ENCODE results near the gene EXOC1L. TPM values are rescaled to one million over a fixed set of nuclear protein-coding genes. Genes with fewer than 3 reads are reported as not detected.

EXOC1L gene
- polyA plus RNA-seq, 1 donor (not counting 4 experiments of a cell fraction or from before 2014, with no cell fraction given) = not detected

DNA sequence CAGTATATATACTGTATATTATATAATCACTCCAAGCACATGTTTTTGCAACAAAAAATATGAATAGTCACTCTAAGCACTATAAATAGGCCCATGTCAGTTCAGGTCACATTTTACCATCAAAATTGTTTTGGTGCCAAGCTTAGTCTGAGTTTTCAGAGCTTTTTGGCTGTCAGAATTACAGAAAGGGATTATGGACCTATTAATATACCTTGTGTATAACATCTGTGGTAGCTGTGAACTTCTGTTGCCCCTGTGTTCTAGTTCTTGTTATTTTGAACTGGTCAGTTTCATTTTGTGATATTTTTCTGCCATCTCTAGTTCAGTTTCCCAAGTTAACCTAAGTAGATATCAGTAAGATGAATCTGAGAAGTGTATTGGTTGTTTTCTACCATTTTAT lies 56.8 kb downstream of the EXOC1L start:
- Histone ChIP-seq H3K79me2 (ENCODE audit: control insufficient read depth, insufficient read depth, low read length) (no peaks in the 10 kb centered on the region), H3K36me3 (ENCODE audit: control insufficient read depth in 2 of 2, extremely low read depth in 1 of 2, insufficient read depth in 2 of 2, low read length in 2 of 2) (peaks cover 4 to 5% of the 10 kb centered on the region in 2 experiments), H3K9me3 (ENCODE audit: control insufficient read depth, low read depth, low read length) (no peaks in the 10 kb centered on the region), H3K9ac (ENCODE audit: control insufficient read depth, extremely low read depth, insufficient read depth, low read length) (no peak overlapping the region), H3K27me3 (ENCODE audit: control insufficient read depth, extremely low read depth, insufficient read depth, low read length) (no peaks in the 10 kb centered on the region), H3K4me1 (ENCODE audit: control insufficient read depth, extremely low read depth, insufficient read depth, low read length) (no peaks in the 10 kb centered on the region), H3K9me1 (ENCODE audit: control insufficient read depth, extremely low read depth, insufficient read depth, low read length) (no peaks in the 10 kb centered on the region), H3K4me2 (ENCODE audit: control insufficient read depth, extremely low read depth, insufficient read depth, low read depth, low read length) (no peak overlapping the region), H3K4me3 (ENCODE audit: control insufficient read depth in 2 of 3, extremely low read depth in 1 of 3, insufficient read depth in 2 of 3, low read depth in 1 of 3, low read length in 3 of 3) (no peak overlapping the region), H3K27ac (ENCODE audit: control insufficient read depth, insufficient read depth, low read length) (no peak overlapping the region), H2AFZ (ENCODE audit: control insufficient read depth, low read length) (no peak overlapping the region), H4K20me1 (ENCODE audit: control insufficient read depth, extremely low read depth, insufficient read depth, low read length) (no peaks in the 10 kb centered on the region)
- no peak for TF ChIP-seq EZH2 (IDR thresholded peaks at IDR 0.05; ENCODE audit: low read length)
- TF ChIP-seq, protein P1, sequence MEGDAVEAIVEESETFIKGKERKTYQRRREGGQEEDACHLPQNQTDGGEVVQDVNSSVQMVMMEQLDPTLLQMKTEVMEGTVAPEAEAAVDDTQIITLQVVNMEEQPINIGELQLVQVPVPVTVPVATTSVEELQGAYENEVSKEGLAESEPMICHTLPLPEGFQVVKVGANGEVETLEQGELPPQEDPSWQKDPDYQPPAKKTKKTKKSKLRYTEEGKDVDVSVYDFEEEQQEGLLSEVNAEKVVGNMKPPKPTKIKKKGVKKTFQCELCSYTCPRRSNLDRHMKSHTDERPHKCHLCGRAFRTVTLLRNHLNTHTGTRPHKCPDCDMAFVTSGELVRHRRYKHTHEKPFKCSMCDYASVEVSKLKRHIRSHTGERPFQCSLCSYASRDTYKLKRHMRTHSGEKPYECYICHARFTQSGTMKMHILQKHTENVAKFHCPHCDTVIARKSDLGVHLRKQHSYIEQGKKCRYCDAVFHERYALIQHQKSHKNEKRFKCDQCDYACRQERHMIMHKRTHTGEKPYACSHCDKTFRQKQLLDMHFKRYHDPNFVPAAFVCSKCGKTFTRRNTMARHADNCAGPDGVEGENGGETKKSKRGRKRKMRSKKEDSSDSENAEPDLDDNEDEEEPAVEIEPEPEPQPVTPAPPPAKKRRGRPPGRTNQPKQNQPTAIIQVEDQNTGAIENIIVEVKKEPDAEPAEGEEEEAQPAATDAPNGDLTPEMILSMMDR (optimal IDR thresholded peaks at IDR 0.05 in 1 of 3, IDR thresholded peaks at IDR 0.05 in 1 of 3, conservative IDR thresholded peaks at IDR 0.05 in 1 of 3; ENCODE audit: extremely low read depth in 1 of 3, insufficient read depth in 2 of 3, low read length in 3 of 3) = no peak
- dilution Hi-C loops (cut with MboI; ENCODE audit: extremely low pct_ligation_motif_present, low sequenced_read_pairs) = no loop called here
- DNase-seq (ENCODE audit: low read depth, low spot score) = no peak
- no peak for FAIRE-seq

GRCh38 chr4:55879224-55879623 lies 59.6 kb downstream of the EXOC1L start:
- Histone ChIP-seq H3K4me1 (ENCODE audit: control insufficient read depth, extremely low read depth, insufficient read depth, low read length) (no peaks in the 10 kb centered on the region), H3K27ac (ENCODE audit: control insufficient read depth, insufficient read depth, low read length) (no peak overlapping the region), H3K4me3 (ENCODE audit: control insufficient read depth in 2 of 3, extremely low read depth in 1 of 3, insufficient read depth in 2 of 3, low read depth in 1 of 3, low read length in 3 of 3) (no peak overlapping the region), H3K27me3 (ENCODE audit: control insufficient read depth, extremely low read depth, insufficient read depth, low read length) (no peaks in the 10 kb centered on the region), H3K9me3 (ENCODE audit: control insufficient read depth, low read depth, low read length) (no peaks in the 10 kb centered on the region), H3K9ac (ENCODE audit: control insufficient read depth, extremely low read depth, insufficient read depth, low read length) (no peak overlapping the region), H2AFZ (ENCODE audit: control insufficient read depth, low read length) (no peak overlapping the region), H3K9me1 (ENCODE audit: control insufficient read depth, extremely low read depth, insufficient read depth, low read length) (no peaks in the 10 kb centered on the region), H3K36me3 (ENCODE audit: control insufficient read depth in 2 of 2, extremely low read depth in 1 of 2, insufficient read depth in 2 of 2, low read length in 2 of 2) (peaks cover 5 to 9% of the 10 kb centered on the region in 2 experiments), H3K79me2 (ENCODE audit: control insufficient read depth, insufficient read depth, low read length) (no peaks in the 10 kb centered on the region), H3K4me2 (ENCODE audit: control insufficient read depth, extremely low read depth, insufficient read depth, low read depth, low read length) (no peak overlapping the region), H4K20me1 (ENCODE audit: control insufficient read depth, extremely low read depth, insufficient read depth, low read length) (no peaks in the 10 kb centered on the region)
- no peak for TF ChIP-seq EZH2 (IDR thresholded peaks at IDR 0.05; ENCODE audit: low read length)
- TF ChIP-seq, protein P1 (optimal IDR thresholded peaks at IDR 0.05 in 1 of 3, IDR thresholded peaks at IDR 0.05 in 1 of 3, conservative IDR thresholded peaks at IDR 0.05 in 1 of 3; ENCODE audit: extremely low read depth in 1 of 3, insufficient read depth in 2 of 3, low read length in 3 of 3) = no peak
- dilution Hi-C loops (cut with MboI; ENCODE audit: extremely low pct_ligation_motif_present, low sequenced_read_pairs) = no loop called here
- DNase-seq (ENCODE audit: low read depth, low spot score) (no peak), FAIRE-seq (no peak)

Measured in keratinocyte (primary cell).